ENCODE data around the gene PUS10. TPM values are rescaled to one million over a fixed set of nuclear protein-coding genes. Genes with fewer than 3 reads are reported as not detected.
A peak's percentile ranks its signal among the peaks of the same experiment; 100 is the strongest.

The PUS10 gene
- total and polyA plus RNA-seq, 2 of the 8 experiments (the other 6 are each of a cell fraction or from before 2014, with no cell fraction given) = 1.3 to 3.1 TPM

DNA sequence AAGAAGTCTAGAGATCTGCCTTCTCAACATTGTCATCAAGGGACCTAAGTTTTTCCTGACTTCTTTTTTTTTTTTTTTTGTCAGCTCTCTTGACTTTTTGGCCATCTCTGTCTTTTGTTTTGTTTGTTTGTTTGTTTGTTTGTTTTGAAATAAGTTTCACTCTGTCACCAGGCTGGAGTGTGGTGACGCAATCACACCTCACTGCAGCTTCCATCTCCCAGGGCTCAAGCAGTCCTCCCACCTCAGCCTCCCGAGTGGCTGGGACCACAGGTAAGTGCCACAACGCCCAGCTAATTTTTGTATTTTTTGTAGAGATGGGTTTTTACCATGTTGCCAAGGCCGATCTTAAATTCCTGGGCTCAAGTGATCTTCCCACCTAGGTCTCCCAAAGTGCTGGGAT, 5.6 kb upstream of the PUS10 start:
- no peak overlapping the region for H3K27ac ChIP-seq (ENCODE audit: low read depth, low read length)
- H2BK20ac ChIP-seq (ENCODE audit: low read length) = no peak overlapping the region
- ChIA-PET CTCF (ENCODE audit: partially characterized antibody) (interaction anchor here (1.1 kb wide), 1 partner anchor 41 kb away, joined by 6 read pairs; no protein-coding TSS in a partner anchor), POLR2A (ENCODE audit: partially characterized antibody) (no interaction called here)
- no peak overlapping the region for H2AK5ac ChIP-seq (ENCODE audit: low read depth, low read length)
- H2BK12ac ChIP-seq (ENCODE audit: low read depth, low read length) = no peak overlapping the region
- no peak overlapping the region for H3K56ac ChIP-seq (replicated peaks; ENCODE audit: insufficient read length, low read depth, low read length)
- H3K4ac ChIP-seq (replicated peaks; ENCODE audit: insufficient read length, low read depth, low read length) = no peak overlapping the region
- H3K23ac ChIP-seq (ENCODE audit: insufficient read length) = no peak overlapping the region
- peaks cover 0 to 46% of the 10 kb centered on the region in 2 experiments; a peak in 2 of 4 replicates for H3K79me2 ChIP-seq (ENCODE audit: control insufficient read depth in 1 of 2, insufficient read depth in 2 of 2, low read length in 2 of 2)
- H2BK120ac ChIP-seq (replicated peaks; ENCODE audit: low read depth, low read length) = no peak overlapping the region
- no peaks in the 10 kb centered on the region for H3K9me3 ChIP-seq (ENCODE audit: insufficient read depth in 2 of 2, low read depth in 1 of 2, low read length in 1 of 2)
- WGBS, 2 experiments (ENCODE audit: extremely low coverage in 1 of 2, insufficient coverage in 1 of 2, insufficient read length in 1 of 2, insufficient replicate concordance in 2 of 2, low coverage in 1 of 2, low lambda C conversion rate in 2 of 2, missing lambda C conversion rate in 1 of 2) = 87% methylated on average over 4 of the region's 4 CpGs; no CpG with 5 or more reads in 1 of the 2 experiments
- H3K23me2 ChIP-seq (ENCODE audit: low read depth, low read length) = no peaks in the 10 kb centered on the region
- no peak for FAIRE-seq
- no peak overlapping the region for H3K4me3 ChIP-seq (ENCODE audit: extremely low read depth in 1 of 4, insufficient read depth in 2 of 4, low read depth in 3 of 4, low read length in 4 of 4)
- H3K4me1 ChIP-seq (replicated peaks in 1 of 4; ENCODE audit: control insufficient read depth in 3 of 4, insufficient read depth in 4 of 4, low read length in 3 of 4) = no peaks in the 10 kb centered on the region
- H3K27me3 ChIP-seq (replicated peaks in 1 of 4; ENCODE audit: control insufficient read depth in 3 of 4, extremely low read depth in 1 of 4, insufficient read depth in 3 of 4, low read length in 3 of 4) = no peaks in the 10 kb centered on the region
- peak; percentile 64; the same call in 1 of the 2 replicates for TF ChIP-seq CEBPB (IDR thresholded peaks at IDR 0.05; ENCODE audit: low read depth, low read length)
- TF ChIP-seq TAF7 (optimal IDR thresholded peaks at IDR 0.05; ENCODE audit: borderline replicate concordance, low read depth, low read length) = no peak
- no peak overlapping the region for H2AFZ ChIP-seq (ENCODE audit: low read length)
- H3K79me1 ChIP-seq (ENCODE audit: low read depth, low read length) = peaks cover 4% of the 10 kb centered on the region
- H2BK15ac ChIP-seq (ENCODE audit: low read length) = no peak overlapping the region
- H3K14ac ChIP-seq (ENCODE audit: insufficient read length) = no peak overlapping the region
- H3K36me3 ChIP-seq (ENCODE audit: control insufficient read depth in 2 of 4, insufficient read depth in 4 of 4, low read length in 3 of 4) = 0 out of 8 replicates have a peak, but pooled peaks cover 0 to 4% (median 0%) of the 10 kb centered on the region in 4 experiments
- no peak overlapping the region for H4K8ac ChIP-seq (ENCODE audit: extremely low read depth, insufficient read depth, low read length)
- H2BK5ac ChIP-seq (ENCODE audit: low read depth, low read length) = no peak overlapping the region
- H4K20me1 ChIP-seq (replicated peaks in 1 of 2; ENCODE audit: control insufficient read depth in 1 of 2, insufficient read depth in 2 of 2, low read length in 2 of 2) = no peaks in the 10 kb centered on the region
- no peak overlapping the region for H3K4me2 ChIP-seq (ENCODE audit: insufficient read depth in 1 of 2, low read depth in 2 of 2, low read length in 2 of 2)
- H4K5ac ChIP-seq (ENCODE audit: insufficient read length, low read depth, low read length) = no peak overlapping the region
- H3K9ac ChIP-seq (replicated peaks in 1 of 4; ENCODE audit: extremely low read depth in 1 of 4, low read depth in 3 of 4, low read length in 3 of 4) = no peak overlapping the region
- DNase-seq (ENCODE audit: low read depth in 1 of 2, low spot score in 2 of 2) = no peak
- H3K18ac ChIP-seq (ENCODE audit: extremely low read depth, low read length) = no peak overlapping the region
- no peak overlapping the region for H4K91ac ChIP-seq (replicated peaks; ENCODE audit: insufficient read length, low read length)
